H9 (cell line): Measurements from ENCODE around the gene GALNT2. TPM values are rescaled to one million over a fixed set of nuclear protein-coding genes. Genes with fewer than 3 reads are reported as not detected.

ENCODE experiments used
- DNase-seq: peaks from one replicate; pipeline ENCODE4 v3.0.0-alpha.2; 2017
- H2AFZ ChIP-seq: one replicate; pipeline ENCODE4 v1.6.1; 2013; ENCODE audit warnings: mild to moderate bottlenecking, low read length, control low read depth, moderate library complexity
- H2AK5ac ChIP-seq: 2 replicates; pipeline ENCODE4 v1.6.1; 2013; ENCODE audit warnings: low read length, control low read depth, mixed read lengths; ENCODE audit not compliant: insufficient read length
- H2BK120ac ChIP-seq: one replicate; pipeline ENCODE4 v1.6.1; 2013; ENCODE audit warnings: low read depth, mild to moderate bottlenecking, low read length, control low read depth, inconsistent platforms; ENCODE audit not compliant: poor library complexity, severe bottlenecking
- H2BK12ac ChIP-seq: 2 replicates; pipeline ENCODE4 v1.6.1; 2013; ENCODE audit warnings: low read length, control low read depth, mixed read lengths, low read depth; ENCODE audit not compliant: insufficient read length
- H2BK15ac ChIP-seq: 2 replicates; pipeline ENCODE4 v1.6.1; 2013; ENCODE audit warnings: low read depth, low read length, control low read depth
- H2BK20ac ChIP-seq: one replicate; pipeline ENCODE4 v1.6.1; 2013; ENCODE audit warnings: low read depth, mild to moderate bottlenecking, low read length, control low read depth, inconsistent platforms; ENCODE audit not compliant: poor library complexity, severe bottlenecking
- H2BK5ac ChIP-seq: 2 replicates; pipeline ENCODE4 v1.6.1; 2013; ENCODE audit warnings: low read length, control low read depth, mixed read lengths; ENCODE audit not compliant: insufficient read length
- H3K14ac ChIP-seq: 2 replicates; pipeline ENCODE4 v1.6.1; 2013; ENCODE audit warnings: low read length, control low read depth; ENCODE audit not compliant: insufficient read depth
- H3K18ac ChIP-seq: 2 replicates; pipeline ENCODE4 v1.6.1; 2013; ENCODE audit warnings: low read depth, mild to moderate bottlenecking, mixed read lengths, low read length, control low read depth; ENCODE audit not compliant: insufficient read length
- H3K23ac ChIP-seq: 2 replicates; pipeline ENCODE4 v1.6.1; 2013; ENCODE audit warnings: low read length, control low read depth, mixed read lengths, low read depth; ENCODE audit not compliant: insufficient read length
- H3K23me2 ChIP-seq: 2 replicates; pipeline ENCODE4 v1.6.1; 2013; ENCODE audit warnings: low read depth, mild to moderate bottlenecking, mixed read lengths, low read length, control low read depth; ENCODE audit not compliant: insufficient read length, poor library complexity, severe bottlenecking
- H3K27ac ChIP-seq: 2 replicates; pipeline ENCODE4 v1.5.1; 2013; ENCODE audit warnings: low read length, control low read depth, mixed read lengths, low read depth; ENCODE audit not compliant: insufficient read length
- H3K27me3 ChIP-seq: 2 replicates; pipeline ENCODE4 v1.6.1; 2013; ENCODE audit warnings: low read length, control low read depth, inconsistent platforms; ENCODE audit not compliant: insufficient read depth
- H3K4ac ChIP-seq: 2 replicates; pipeline ENCODE4 v1.6.1; 2013; ENCODE audit warnings: low read depth, mild to moderate bottlenecking, control low read depth, inconsistent platforms, low read length, moderate library complexity
- H3K4me1 ChIP-seq: 2 replicates; pipeline ENCODE4 v1.6.1; 2013; ENCODE audit warnings: low read length, control low read depth, inconsistent platforms; ENCODE audit not compliant: insufficient read depth
- H3K4me2 ChIP-seq: 2 replicates; pipeline ENCODE4 v1.6.1; 2013; ENCODE audit warnings: low read length, control low read depth, mixed read lengths; ENCODE audit not compliant: insufficient read length, insufficient read depth
- H3K56ac ChIP-seq: 2 replicates; pipeline ENCODE4 v1.6.1; 2013; ENCODE audit warnings: low read depth, mild to moderate bottlenecking, mixed read lengths, low read length, control low read depth; ENCODE audit not compliant: insufficient read length
- H3K79me1 ChIP-seq: 2 replicates; pipeline ENCODE4 v1.6.1; 2013; ENCODE audit warnings: low read depth, mild to moderate bottlenecking, moderate library complexity, low read length, control low read depth, inconsistent platforms; ENCODE audit not compliant: insufficient read depth, poor library complexity, severe bottlenecking
- H3K79me2 ChIP-seq: 2 replicates; pipeline ENCODE4 v1.6.1; 2013; ENCODE audit warnings: low read length, control low read depth, inconsistent platforms; ENCODE audit not compliant: insufficient read depth
- H3K9ac ChIP-seq: 2 replicates; pipeline ENCODE4 v1.6.1; 2013; ENCODE audit warnings: low read length, control low read depth, mixed read lengths; ENCODE audit not compliant: insufficient read length; ENCODE audit errors: extremely low read depth
- H3K9me3 ChIP-seq: one replicate; pipeline ENCODE4 v1.6.1; 2013; ENCODE audit warnings: low read depth, low read length, inconsistent platforms; ENCODE audit not compliant: control insufficient read depth
- H3T11ph ChIP-seq: one replicate; pipeline ENCODE4 v1.6.1; 2013; ENCODE audit warnings: mild to moderate bottlenecking, low read length, control low read depth, inconsistent platforms
- H4K20me1 ChIP-seq: one replicate; pipeline ENCODE4 v1.6.1; 2013; ENCODE audit not compliant: control insufficient read depth, insufficient read length, insufficient read depth
- H4K5ac ChIP-seq: 2 replicates; pipeline ENCODE4 v1.6.1; 2013; ENCODE audit warnings: low read depth, mild to moderate bottlenecking, mixed read lengths, low read length, control low read depth; ENCODE audit not compliant: insufficient read length
- H4K8ac ChIP-seq: replicated peaks from 2 replicates; pipeline ENCODE4 v1.6.1; 2013; ENCODE audit warnings: low read length, control low read depth, mixed read lengths, low read depth; ENCODE audit not compliant: insufficient read length
- H4K91ac ChIP-seq: 2 replicates; pipeline ENCODE4 v1.6.1; 2013; ENCODE audit warnings: low read depth, mild to moderate bottlenecking, moderate library complexity, mixed read lengths, low read length, control low read depth; ENCODE audit not compliant: insufficient read length
- H3K27ac Mint-ChIP-seq, 3 experiments: 2 replicates in 2 of 3; 3 replicates in 1 of 3; pipeline ENCODE4 v1.8.0; 2020 to 2021; ENCODE audit warnings: mixed read lengths in 3 of 3, mild to moderate bottlenecking in 1 of 3, moderate library complexity in 1 of 3
- H3K27me3 Mint-ChIP-seq: 2 replicates; pipeline ENCODE4 v1.8.0; 2021; ENCODE audit warnings: low read depth, mild to moderate bottlenecking, moderate library complexity, mixed read lengths
- H3K36me3 Mint-ChIP-seq, 3 experiments: 2 replicates in 2 of 3; 3 replicates in 1 of 3; pipeline ENCODE4 v1.8.0; 2020 to 2021; ENCODE audit warnings: low read depth in 3 of 3, mixed read lengths in 3 of 3; ENCODE audit not compliant: insufficient read depth in 1 of 3
- H3K4me1 Mint-ChIP-seq, 2 experiments: 2 replicates each; pipeline ENCODE4 v1.8.0; 2020; ENCODE audit warnings: mixed read lengths in 2 of 2
- H3K4me3 Mint-ChIP-seq, 2 experiments: 2 replicates in 1 of 2; 3 replicates in 1 of 2; pipeline ENCODE4 v1.8.0; 2020 to 2021; ENCODE audit warnings: mild to moderate bottlenecking in 2 of 2, mixed read lengths in 2 of 2, moderate library complexity in 1 of 2
- H3K9me3 Mint-ChIP-seq, 2 experiments: 2 replicates in 1 of 2; 3 replicates in 1 of 2; pipeline ENCODE4 v1.8.0; 2020; ENCODE audit warnings: mild to moderate bottlenecking in 2 of 2, mixed read lengths in 2 of 2, moderate library complexity in 1 of 2
- CTCF ChIP-seq: fragments of 200-600 bp; sonication (generic); conservative IDR thresholded peaks from 3 replicates; pipeline ENCODE4 v1.8.0; 2021; ENCODE audit warnings: antibody characterized with exemption, mild to moderate bottlenecking
- WGBS: extraction: QIAGEN DNeasy Blood & Tissue Kit; methylation state at CpG from one replicate; pipeline ENCODE4 v1.1.7; 2013; ENCODE audit warnings: missing lambda C conversion rate, low lambda C conversion rate, mixed read lengths; ENCODE audit not compliant: insufficient read length; ENCODE audit errors: extremely low coverage; 5-methylcytosine and 5-hydroxymethylcytosine counted together
- total RNA-seq: library from RNA; stranded (reverse); gene quantifications from 2 replicates; pipeline ENCODE4 v1.2.1, GENCODE V29; 2021

GALNT2 gene
- total RNA-seq, 1 experiment from 2014 or later: 57.6 TPM

- no CpG with 5 or more reads among the region's 12 CpGs for WGBS
Measured at GRCh38 chr1:230087028-230087716, 20.1 kb downstream of the GALNT2 start.

More at GRCh38 chr1:230087028-230087716, 20.1 kb downstream of the GALNT2 start:
- Histone ChIP-seq H3K56ac (no peak overlapping the region), H2BK12ac (no peak overlapping the region), H3T11ph (no peak overlapping the region), H4K20me1 (peaks cover 2% of the 10 kb centered on the region), H3K23ac (no peak overlapping the region), H3K9me3 (no peaks in the 10 kb centered on the region), H3K9ac (no peak overlapping the region), H3K4me2 (no peak overlapping the region), H4K8ac (no peak overlapping the region), H3K23me2 (no peaks in the 10 kb centered on the region), H2BK5ac (no peak overlapping the region), H3K4ac (no peak overlapping the region), H4K91ac (no peak overlapping the region), H2BK20ac (no peak overlapping the region), H3K27ac (no peak overlapping the region), H3K4me1 (peaks cover 3% of the 10 kb centered on the region; the same call in 1 of the 2 replicates), H2AFZ (no peak overlapping the region), H4K5ac (no peak overlapping the region), H3K79me2 (peaks cover 13% of the 10 kb centered on the region; the same call in 1 of the 2 replicates), H3K14ac (no peak overlapping the region), H3K27me3 (no peaks in the 10 kb centered on the region), H3K18ac (no peak overlapping the region), H3K79me1 (peaks cover 12% of the 10 kb centered on the region), H2BK15ac (no peak overlapping the region), H2AK5ac (no peak overlapping the region), H2BK120ac (no peak overlapping the region)
- H3K4me1 Mint-ChIP-seq: peaks cover 32 to 37% of the 10 kb centered on the region in 2 experiments
- peaks cover 8 to 10% of the 10 kb centered on the region in 2 experiments for H3K9me3 Mint-ChIP-seq
- peak overlapping the region in 1 of 3 experiments; percentile 23; a peak in 1 of 7 replicates for H3K27ac Mint-ChIP-seq
- peak; percentile 8 for DNase-seq
- peaks cover 14 to 18% (median 15%) of the 10 kb centered on the region in 3 experiments; a peak in 6 of 7 replicates for H3K36me3 Mint-ChIP-seq
- H3K4me3 Mint-ChIP-seq: no peak overlapping the region
- no peak for TF ChIP-seq CTCF
- peaks cover 3% of the 10 kb centered on the region for H3K27me3 Mint-ChIP-seq
